Measurements from ENCODE around the gene USP15.
A peak's percentile ranks its signal among the peaks of the same experiment; 100 is the strongest.

The USP15 gene

DNA sequence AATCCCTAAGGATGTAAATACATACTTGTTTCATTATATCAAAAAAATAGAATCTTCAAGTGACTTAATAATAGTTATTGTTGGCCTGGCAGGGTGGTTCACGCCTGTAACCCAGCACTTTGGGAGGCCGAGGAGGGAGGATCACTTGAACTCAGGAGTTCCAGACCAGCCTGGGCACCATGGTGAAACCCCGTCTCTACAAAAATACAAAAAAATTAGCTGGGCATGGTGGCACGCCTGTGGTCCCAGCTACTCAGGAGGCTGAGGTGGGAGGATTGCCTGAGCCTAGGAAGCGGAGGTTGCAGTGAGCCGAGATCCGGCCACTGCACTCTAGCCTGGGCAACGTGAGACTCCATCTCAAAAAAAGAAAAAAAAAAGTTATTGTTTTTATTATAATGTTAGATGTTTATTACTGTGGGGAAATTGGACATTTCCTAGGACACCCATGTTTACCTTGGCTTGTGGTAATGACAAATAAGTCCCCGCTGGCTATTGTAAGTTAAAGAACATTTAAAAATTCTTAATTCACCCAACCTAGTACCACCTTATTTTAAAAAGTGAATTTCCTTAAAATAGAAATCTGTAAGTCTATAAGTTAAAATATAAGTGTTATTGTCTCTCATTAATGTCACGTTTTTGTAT is 1.8 kb downstream of the USP15 start:
- no peaks in the 10 kb centered on the region for H3K36me3 ChIP-seq
- H3K9me3 ChIP-seq: no peaks in the 10 kb centered on the region
- intact Hi-C loops (cut with DNase I; ENCODE audit: low total_unique reads): no loop called here
- H3K27me3 ChIP-seq: no peaks in the 10 kb centered on the region
- no peak overlapping the region for H3K27ac ChIP-seq
- no peak for DNase-seq
- H3K4me3 ChIP-seq: peak overlapping the region; percentile 91 to 96
- TF ChIP-seq, protein P1, sequence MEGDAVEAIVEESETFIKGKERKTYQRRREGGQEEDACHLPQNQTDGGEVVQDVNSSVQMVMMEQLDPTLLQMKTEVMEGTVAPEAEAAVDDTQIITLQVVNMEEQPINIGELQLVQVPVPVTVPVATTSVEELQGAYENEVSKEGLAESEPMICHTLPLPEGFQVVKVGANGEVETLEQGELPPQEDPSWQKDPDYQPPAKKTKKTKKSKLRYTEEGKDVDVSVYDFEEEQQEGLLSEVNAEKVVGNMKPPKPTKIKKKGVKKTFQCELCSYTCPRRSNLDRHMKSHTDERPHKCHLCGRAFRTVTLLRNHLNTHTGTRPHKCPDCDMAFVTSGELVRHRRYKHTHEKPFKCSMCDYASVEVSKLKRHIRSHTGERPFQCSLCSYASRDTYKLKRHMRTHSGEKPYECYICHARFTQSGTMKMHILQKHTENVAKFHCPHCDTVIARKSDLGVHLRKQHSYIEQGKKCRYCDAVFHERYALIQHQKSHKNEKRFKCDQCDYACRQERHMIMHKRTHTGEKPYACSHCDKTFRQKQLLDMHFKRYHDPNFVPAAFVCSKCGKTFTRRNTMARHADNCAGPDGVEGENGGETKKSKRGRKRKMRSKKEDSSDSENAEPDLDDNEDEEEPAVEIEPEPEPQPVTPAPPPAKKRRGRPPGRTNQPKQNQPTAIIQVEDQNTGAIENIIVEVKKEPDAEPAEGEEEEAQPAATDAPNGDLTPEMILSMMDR (IDR thresholded peaks at IDR 0.05): no peak
- H3K4me1 ChIP-seq: peaks cover 0 to 71% (median 35%) of the 10 kb centered on the region in 4 donors

DNA sequence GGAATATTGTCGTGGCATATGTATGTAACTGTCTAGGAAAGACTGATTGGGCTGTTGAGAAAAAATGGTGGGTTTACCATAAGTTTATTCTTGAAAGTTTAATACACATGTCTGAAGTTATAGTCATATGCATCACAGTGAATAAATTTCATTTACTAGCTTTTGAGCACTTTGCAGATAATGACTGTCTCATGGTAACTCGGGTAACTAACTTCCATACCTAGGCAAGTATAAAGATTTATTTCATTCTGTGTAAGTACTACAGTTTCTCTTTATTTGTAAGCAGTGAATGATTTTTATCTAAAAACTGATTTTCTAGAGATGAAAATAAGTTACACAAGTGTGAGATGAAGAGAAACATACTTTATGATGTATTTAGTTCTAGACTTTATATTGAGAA is 3.0 kb downstream of the USP15 start:
- H3K4me1 ChIP-seq: peaks cover 0 to 77% (median 40%) of the 10 kb centered on the region in 4 donors
- intact Hi-C loops (cut with DNase I; ENCODE audit: low total_unique reads): no loop called here
- DNase-seq: no peak

DNA sequence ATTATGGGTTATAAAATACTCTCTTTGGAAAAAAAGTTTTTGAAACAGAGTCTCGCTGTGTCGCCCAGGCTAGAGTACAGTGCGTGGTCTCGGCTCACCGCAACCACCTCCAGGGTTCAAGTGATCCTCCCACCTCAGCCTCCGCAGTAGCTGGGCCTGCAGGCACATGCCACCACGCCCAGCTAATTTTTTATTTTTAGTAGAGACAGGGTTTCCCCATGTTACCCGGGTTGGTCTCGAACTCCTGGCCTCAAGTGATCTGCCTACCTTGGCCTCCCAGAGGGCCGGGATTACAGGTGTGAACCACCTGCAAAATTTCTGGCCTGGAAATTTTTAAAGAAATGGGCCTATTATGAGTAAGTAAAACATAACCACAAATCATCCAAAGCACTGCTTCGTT is 3.8 kb downstream of the USP15 start:
- TF ChIP-seq, protein P1 (IDR thresholded peaks at IDR 0.05): no peak
- H3K4me3 ChIP-seq: no peak overlapping the region
- intact Hi-C loops (cut with DNase I; ENCODE audit: low total_unique reads): no loop called here
- no peaks in the 10 kb centered on the region for H3K27me3 ChIP-seq
- no peaks in the 10 kb centered on the region for H3K36me3 ChIP-seq
- H3K27ac ChIP-seq: no peak overlapping the region
- no peak for DNase-seq
- H3K4me1 ChIP-seq: peaks cover 0 to 81% (median 41%) of the 10 kb centered on the region in 4 donors
- no peaks in the 10 kb centered on the region for H3K9me3 ChIP-seq

More for the DNA sequence above, 3.0 kb downstream of the USP15 start:
- Histone ChIP-seq H3K4me3 (no peak overlapping the region), H3K9me3 (no peaks in the 10 kb centered on the region), H3K36me3 (no peaks in the 10 kb centered on the region), H3K27ac (no peak overlapping the region), H3K27me3 (no peaks in the 10 kb centered on the region)
- TF ChIP-seq, protein P1 (IDR thresholded peaks at IDR 0.05): no peak

DNA sequence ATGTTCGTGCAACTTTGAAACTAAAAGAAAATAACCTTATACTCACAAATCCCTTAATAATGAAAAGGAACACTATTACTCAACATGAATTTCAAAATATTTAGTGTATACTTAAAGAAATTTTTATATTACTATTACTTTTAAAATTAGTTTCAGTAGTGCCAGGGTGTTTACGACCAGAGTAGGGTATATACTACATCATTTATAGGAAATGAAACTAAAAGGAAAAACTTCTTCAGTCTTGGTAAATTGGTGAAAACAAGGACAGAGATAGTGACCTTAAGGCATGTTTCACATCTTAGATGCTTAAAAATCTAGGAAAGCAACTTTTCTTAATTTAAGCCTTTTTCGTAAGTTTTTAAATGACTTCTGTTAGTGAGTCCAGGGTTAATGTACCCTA is 4.5 kb downstream of the USP15 start:
- TF ChIP-seq, protein P1 (IDR thresholded peaks at IDR 0.05): no peak
- no peak overlapping the region for H3K4me3 ChIP-seq
- intact Hi-C loops (cut with DNase I; ENCODE audit: low total_unique reads): no loop called here
- DNase-seq: no peak
- H3K36me3 ChIP-seq: no peaks in the 10 kb centered on the region
- no peaks in the 10 kb centered on the region for H3K27me3 ChIP-seq
- peaks cover 0 to 84% (median 39%) of the 10 kb centered on the region in 4 donors for H3K4me1 ChIP-seq
- no peaks in the 10 kb centered on the region for H3K9me3 ChIP-seq
- H3K27ac ChIP-seq: no peak overlapping the region

DNA sequence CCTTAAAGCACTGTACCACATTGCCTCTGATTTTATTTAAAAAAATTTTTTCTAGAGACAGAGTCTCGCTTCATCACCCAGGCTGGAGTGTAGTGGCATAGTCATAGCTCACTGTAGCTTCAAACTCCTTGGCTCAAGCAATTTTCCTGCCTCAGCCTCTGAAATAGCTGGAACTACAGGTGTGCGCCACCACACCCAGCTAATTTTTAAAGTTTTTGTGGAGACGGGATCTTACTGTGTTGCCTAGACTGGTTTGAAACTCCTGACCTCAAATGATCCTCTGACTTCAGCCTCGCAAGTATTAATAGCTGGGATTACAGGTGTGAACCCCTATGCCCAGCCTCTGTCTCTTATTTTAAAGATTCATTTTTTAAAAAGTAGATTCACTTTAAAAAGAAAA is 5.3 kb downstream of the USP15 start:
- H3K4me1 ChIP-seq: peaks cover 0 to 92% (median 39%) of the 10 kb centered on the region in 4 donors
- intact Hi-C loops (cut with DNase I; ENCODE audit: low total_unique reads): no loop called here

More for the DNA sequence above, 5.3 kb downstream of the USP15 start:
- Histone ChIP-seq H3K27ac (no peak overlapping the region), H3K36me3 (no peaks in the 10 kb centered on the region), H3K9me3 (no peaks in the 10 kb centered on the region), H3K4me3 (no peak overlapping the region), H3K27me3 (no peaks in the 10 kb centered on the region)
- TF ChIP-seq, protein P1 (IDR thresholded peaks at IDR 0.05): no peak
- DNase-seq: no peak
